Nephron progenitor cell (in vitro differentiated cells): ENCODE results near the gene ZSWIM6.
A peak's percentile ranks its signal among the peaks of the same experiment; 100 is the strongest.
"Not testable (repeated sequence)": the region's sequence is repeated elsewhere in the genome, so short reads cannot be mapped to it uniquely, and the experiment has no call there.

ENCODE experiments used
- DNase-seq: peaks from one replicate; pipeline ENCODE4 v3.0.0; 2021
- H3K27ac Mint-ChIP-seq: 2 replicates; pipeline ENCODE4 v1.8.0; 2021; ENCODE audit warnings: mild to moderate bottlenecking, moderate library complexity, mixed read lengths
- H3K27me3 Mint-ChIP-seq: 2 replicates; pipeline ENCODE4 v1.8.0; 2021; ENCODE audit warnings: mild to moderate bottlenecking, low read depth, mixed read lengths; ENCODE audit not compliant: poor library complexity
- H3K36me3 Mint-ChIP-seq: 2 replicates; pipeline ENCODE4 v1.8.0; 2021; ENCODE audit warnings: low read depth, mixed read lengths
- H3K4me1 Mint-ChIP-seq: 2 replicates; pipeline ENCODE4 v1.8.0; 2021; ENCODE audit warnings: mixed read lengths
- H3K4me3 Mint-ChIP-seq: 2 replicates; pipeline ENCODE4 v1.8.0; 2021; ENCODE audit warnings: mild to moderate bottlenecking, moderate library complexity, mixed read lengths
- H3K9me3 Mint-ChIP-seq: 2 replicates; pipeline ENCODE4 v1.8.0; 2021; ENCODE audit warnings: mild to moderate bottlenecking, moderate library complexity, mixed read lengths
- TF ChIP-seq, protein P1 (sequence below): fragments of 200-600 bp; sonication (generic); IDR thresholded peaks from 2 replicates; pipeline ENCODE4 v1.5.0; 2021; ENCODE audit warnings: antibody characterized with exemption

Gene ZSWIM6

DNA sequence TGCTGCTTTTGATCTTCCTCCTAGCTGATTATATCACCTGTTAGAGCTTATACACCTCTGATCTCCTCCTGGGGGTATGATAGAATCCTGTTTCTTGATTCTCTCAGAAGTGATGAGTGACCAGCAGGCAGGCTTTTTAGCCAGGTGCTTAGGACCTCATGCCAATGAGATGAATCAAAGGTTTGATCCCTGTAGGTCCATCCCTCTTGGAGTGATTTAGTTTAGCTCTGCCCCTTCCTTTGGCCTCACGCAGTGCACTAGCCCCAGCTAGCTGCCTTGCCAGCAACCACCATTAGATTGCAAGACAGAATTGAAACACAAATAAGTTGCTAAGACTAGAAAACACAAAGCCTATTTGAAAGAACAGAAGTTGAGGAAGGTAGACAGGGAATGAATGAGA, 84.4 kb downstream of the ZSWIM6 start:
- no peak for DNase-seq
- Mint-ChIP-seq H3K27me3 (no peaks in the 10 kb centered on the region), H3K4me1 (peaks cover 28% of the 10 kb centered on the region), H3K4me3 (no peak overlapping the region), H3K36me3 (peaks cover 28% of the 10 kb centered on the region), H3K27ac (peak overlapping the region; percentile 78), H3K9me3 (peaks cover 20% of the 10 kb centered on the region)
- TF ChIP-seq, protein P1, sequence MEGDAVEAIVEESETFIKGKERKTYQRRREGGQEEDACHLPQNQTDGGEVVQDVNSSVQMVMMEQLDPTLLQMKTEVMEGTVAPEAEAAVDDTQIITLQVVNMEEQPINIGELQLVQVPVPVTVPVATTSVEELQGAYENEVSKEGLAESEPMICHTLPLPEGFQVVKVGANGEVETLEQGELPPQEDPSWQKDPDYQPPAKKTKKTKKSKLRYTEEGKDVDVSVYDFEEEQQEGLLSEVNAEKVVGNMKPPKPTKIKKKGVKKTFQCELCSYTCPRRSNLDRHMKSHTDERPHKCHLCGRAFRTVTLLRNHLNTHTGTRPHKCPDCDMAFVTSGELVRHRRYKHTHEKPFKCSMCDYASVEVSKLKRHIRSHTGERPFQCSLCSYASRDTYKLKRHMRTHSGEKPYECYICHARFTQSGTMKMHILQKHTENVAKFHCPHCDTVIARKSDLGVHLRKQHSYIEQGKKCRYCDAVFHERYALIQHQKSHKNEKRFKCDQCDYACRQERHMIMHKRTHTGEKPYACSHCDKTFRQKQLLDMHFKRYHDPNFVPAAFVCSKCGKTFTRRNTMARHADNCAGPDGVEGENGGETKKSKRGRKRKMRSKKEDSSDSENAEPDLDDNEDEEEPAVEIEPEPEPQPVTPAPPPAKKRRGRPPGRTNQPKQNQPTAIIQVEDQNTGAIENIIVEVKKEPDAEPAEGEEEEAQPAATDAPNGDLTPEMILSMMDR = no peak

DNA sequence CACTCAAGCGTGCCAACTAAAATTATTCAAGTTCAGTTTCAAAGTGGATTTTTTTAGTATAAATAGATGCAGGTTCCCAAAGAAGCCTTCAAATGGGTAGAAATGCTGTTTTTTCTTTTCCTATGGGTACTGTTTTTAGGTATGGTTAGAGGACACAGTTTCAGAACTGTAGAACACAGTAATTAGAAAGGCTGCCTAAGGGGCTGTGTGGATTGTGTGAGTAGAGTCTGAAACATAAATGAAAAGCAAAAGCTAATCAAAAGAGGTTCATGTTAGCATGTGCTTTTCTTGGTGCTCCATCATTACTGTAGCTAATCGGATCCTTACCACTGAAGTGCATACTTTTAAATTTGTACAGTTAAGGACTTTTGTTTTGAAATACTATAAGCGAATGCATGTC, 85.3 kb downstream of the ZSWIM6 start:
- H3K4me1 Mint-ChIP-seq = peaks cover 28% of the 10 kb centered on the region
- peaks cover 33% of the 10 kb centered on the region for H3K36me3 Mint-ChIP-seq
- no peak overlapping the region for H3K27ac Mint-ChIP-seq
- H3K9me3 Mint-ChIP-seq = peaks cover 26% of the 10 kb centered on the region
- H3K4me3 Mint-ChIP-seq = no peak overlapping the region
- DNase-seq = no peak
- no peaks in the 10 kb centered on the region for H3K27me3 Mint-ChIP-seq
- TF ChIP-seq, protein P1 = no peak

DNA sequence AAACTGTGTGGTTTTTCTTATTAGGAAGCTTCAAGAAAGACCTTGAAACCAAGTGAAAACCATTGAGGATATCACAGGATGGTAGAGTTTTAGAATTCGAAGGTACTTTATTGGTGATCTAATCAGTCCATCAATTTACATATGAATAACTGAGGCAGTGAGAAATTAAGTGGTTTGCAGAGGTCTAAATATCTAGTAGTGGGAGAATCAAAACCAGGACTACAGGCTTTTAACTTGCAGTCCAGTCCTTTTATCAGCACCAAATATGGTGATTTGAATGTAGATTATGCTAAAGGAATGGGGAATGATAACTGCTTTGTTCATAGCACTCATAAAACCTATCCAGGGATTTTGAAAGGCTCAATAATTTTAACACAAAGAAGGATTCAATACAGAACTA, 85.8 kb downstream of the ZSWIM6 start:
- Mint-ChIP-seq H3K9me3 (peaks cover 31% of the 10 kb centered on the region), H3K36me3 (peaks cover 36% of the 10 kb centered on the region), H3K27ac (no peak overlapping the region), H3K4me1 (peaks cover 29% of the 10 kb centered on the region), H3K4me3 (no peak overlapping the region), H3K27me3 (no peaks in the 10 kb centered on the region)
- TF ChIP-seq, protein P1 = no peak
- DNase-seq = no peak

DNA sequence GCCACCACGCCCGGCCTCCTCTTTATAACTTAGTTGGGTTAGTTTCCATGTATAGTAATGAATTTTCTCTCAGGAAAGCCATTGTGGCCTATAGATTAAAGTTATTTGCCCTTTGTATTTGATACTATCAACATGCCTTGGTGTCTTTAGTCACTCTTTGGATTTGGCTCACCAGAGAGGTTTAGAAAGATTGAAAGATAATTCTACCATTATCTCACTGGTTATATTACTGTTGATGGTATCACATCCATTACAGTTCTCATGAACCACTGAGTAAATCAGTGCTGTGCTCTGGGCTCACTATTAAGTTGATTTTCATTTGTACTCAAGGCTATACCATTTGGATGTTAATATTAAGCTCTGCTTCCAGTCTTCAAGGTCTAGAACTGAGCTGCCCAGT, 87.0 kb downstream of the ZSWIM6 start:
- no peak for DNase-seq
- Mint-ChIP-seq H3K27me3 (no peaks in the 10 kb centered on the region), H3K9me3 (peaks cover 30% of the 10 kb centered on the region), H3K4me3 (no peak overlapping the region), H3K36me3 (peaks cover 44% of the 10 kb centered on the region), H3K4me1 (peaks cover 37% of the 10 kb centered on the region), H3K27ac (no peak overlapping the region)
- TF ChIP-seq, protein P1 = no peak

DNA sequence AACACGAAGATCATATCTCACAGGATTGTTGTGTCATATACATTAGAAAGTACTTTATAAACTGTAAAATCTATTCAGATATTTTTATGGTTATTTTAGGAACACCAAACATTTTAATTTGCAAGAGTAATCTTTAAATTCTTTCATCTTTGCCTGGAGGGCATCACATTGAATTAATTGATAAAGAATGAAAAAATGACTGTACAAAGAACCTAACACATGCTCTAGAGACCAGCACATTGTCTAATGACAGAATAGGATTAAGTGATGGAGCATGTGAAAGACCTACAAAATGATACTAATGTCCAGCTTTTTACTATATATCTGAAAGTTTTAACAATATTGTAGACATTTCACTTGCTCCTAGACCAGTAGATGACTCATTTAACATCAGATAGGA, 88.0 kb downstream of the ZSWIM6 start:
- Mint-ChIP-seq H3K4me3 (no peak overlapping the region), H3K36me3 (peaks cover 44% of the 10 kb centered on the region), H3K4me1 (peaks cover 34% of the 10 kb centered on the region), H3K27ac (no peak overlapping the region), H3K9me3 (peaks cover 29% of the 10 kb centered on the region), H3K27me3 (no peaks in the 10 kb centered on the region)
- TF ChIP-seq, protein P1 = no peak
- DNase-seq = no peak

DNA sequence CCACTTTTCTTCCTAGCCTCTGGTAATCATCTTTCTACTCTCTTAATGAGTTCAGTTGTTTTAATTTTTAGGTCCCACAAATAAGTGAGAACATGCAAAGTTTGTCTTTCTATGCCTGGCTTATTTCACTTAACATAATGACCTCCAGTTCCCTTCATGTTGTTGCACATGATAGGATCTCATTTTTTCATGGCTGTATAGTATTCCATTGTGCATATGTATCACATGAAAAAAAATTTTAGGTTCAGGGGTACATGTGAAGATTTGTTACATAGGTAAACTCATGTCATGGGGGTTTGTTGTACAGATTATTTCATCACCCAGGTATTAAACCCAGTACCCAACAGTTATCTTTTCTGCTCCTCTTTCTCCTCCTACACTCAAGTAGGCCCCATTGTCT, 89.2 kb downstream of the ZSWIM6 start:
- not testable (repeated sequence) for H3K4me3 Mint-ChIP-seq, H3K27me3 Mint-ChIP-seq, DNase-seq, H3K27ac Mint-ChIP-seq
- peaks cover 29% of the 10 kb centered on the region for H3K9me3 Mint-ChIP-seq
- peaks cover 44% of the 10 kb centered on the region for H3K36me3 Mint-ChIP-seq
- H3K4me1 Mint-ChIP-seq = peaks cover 22% of the 10 kb centered on the region
